Activated naive CD4-positive, alpha-beta T cell treated with anti-CD3 and anti-CD28 coated beads, Interleukin-2, amount 50 U/mL, for 72 hours (primary cell): Measurements from ENCODE around the gene MPRIP. TPM values are rescaled to one million over a fixed set of nuclear protein-coding genes. Genes with fewer than 3 reads are reported as not detected.

Experiments
- ATAC-seq, 2 donors: fragments of 150-1000 bp; cut with Tn5 transposase; 2 replicates each; pipeline ENCODE4 v1.10.0; 2021; ENCODE audit warnings: mild to moderate bottlenecking in 2 of 2, moderate library complexity in 2 of 2
- DNase-seq, 2 donors: peaks; one replicate each; pipeline ENCODE4 v3.0.0; 2021 to 2022; ENCODE audit warnings: low spot score in 2 of 2
- H3K27ac Mint-ChIP-seq, 2 donors: one replicate each; pipeline ENCODE4 v1.8.0; 2022; ENCODE audit warnings: mild to moderate bottlenecking in 2 of 2, mixed read lengths in 2 of 2
- H3K36me3 Mint-ChIP-seq, 2 donors: one replicate each; pipeline ENCODE4 v1.8.0; 2022; ENCODE audit warnings: mixed read lengths in 2 of 2
- H3K9me3 Mint-ChIP-seq, 2 donors: one replicate each; pipeline ENCODE4 v1.8.0; 2022; ENCODE audit warnings: mixed read lengths in 2 of 2
- total RNA-seq, 2 donors: library from RNA; stranded (reverse); gene quantifications; one replicate each; pipeline ENCODE4 v1.2.3, GENCODE V29; 2022

MPRIP gene
- total RNA-seq, 2 donors from 2014 or later = 67.4 to 134 TPM

DNA sequence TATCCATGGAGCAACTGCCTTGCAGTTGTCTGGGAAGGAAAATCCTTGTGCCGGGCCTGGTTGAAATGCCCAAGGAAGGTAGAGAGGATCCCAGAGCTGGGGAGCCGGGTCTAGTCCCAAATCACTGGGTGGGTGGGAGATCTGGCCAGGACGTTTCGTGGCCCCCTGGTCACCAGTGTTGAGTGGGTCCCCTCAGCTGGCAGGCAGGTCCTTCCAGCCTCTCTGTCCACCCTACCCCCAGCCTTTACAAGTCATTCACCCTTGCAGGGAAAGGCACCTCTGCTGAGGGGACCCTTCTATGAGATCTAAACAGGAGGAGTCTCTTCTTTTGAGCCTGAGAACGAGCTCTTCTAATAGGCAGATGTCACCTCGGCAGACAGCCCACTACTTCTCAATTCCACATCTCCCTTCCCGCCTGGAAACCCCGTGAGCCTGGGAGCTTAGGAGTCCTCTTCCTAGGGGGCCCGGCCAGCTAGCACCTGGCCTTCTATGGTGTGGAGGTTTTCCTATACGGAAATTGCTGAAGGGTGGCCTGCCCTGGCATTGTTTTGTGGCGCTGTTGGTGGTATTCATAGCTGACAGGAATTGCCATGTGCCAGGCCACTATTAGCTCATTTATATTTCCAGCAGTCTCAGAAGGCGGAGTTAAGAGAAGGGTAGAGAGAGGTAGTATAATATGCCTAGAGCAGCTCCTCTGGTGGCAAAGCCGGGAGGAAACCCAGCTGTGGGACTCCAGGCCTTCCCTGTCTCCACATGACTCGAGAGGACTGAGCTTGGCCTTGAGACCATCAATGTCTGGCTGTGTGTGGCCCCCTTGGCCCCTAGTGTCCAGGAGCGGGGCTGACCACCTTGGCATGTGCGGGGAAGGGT is 13.3 kb downstream of the MPRIP start:
- ATAC-seq (no peak), DNase-seq (no peak)
- H3K9me3 Mint-ChIP-seq = no peaks in the 10 kb centered on the region
- H3K27ac Mint-ChIP-seq = no peak overlapping the region
- H3K36me3 Mint-ChIP-seq = no peaks in the 10 kb centered on the region

DNA sequence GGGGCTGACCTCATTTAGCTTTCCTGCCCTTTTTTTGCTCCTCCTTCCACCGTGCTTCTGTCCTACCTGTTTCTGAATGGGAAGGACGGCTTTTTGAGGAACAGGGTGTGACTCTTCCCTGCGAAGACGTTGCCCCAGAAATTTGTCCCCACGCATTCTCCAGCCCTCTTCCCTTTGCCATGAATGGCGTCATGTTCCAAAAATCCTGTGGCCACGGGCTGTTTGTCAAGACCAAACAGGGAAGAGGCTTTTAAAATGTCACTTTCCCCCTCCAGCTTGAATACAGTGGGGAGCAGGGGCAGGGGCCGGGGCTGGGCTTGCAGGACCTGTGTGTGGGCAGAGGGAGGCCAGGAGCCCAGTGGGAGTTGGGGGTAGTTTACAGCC is 13.9 kb downstream of the MPRIP start:
- Mint-ChIP-seq H3K9me3 (no peaks in the 10 kb centered on the region), H3K27ac (no peak overlapping the region), H3K36me3 (no peaks in the 10 kb centered on the region)
- no peak for DNase-seq
- ATAC-seq = no peak

DNA sequence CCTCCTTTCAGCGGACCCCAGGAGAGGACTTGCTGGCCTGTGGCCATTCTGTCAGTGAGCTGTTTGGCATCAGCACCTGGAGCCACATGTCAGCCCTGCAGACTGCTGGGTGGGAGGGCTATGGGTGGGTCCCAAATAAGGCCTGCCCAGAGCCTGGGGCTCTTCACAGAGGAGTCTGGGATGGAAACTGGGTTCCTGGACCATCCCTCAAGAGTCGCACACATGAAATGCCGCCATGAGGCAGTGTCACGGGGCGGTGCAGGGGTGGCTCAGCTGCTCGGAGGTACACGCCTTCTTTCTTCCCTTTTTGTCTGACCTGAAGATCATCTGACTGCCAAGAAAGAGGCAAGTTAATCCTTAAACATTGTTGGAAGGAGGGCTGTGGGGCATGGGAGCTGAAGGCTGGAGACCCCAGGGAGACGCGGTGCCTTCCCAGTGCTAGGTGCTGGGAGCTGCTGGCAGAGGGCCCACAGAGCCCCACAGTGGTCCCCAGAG is 14.8 kb downstream of the MPRIP start:
- no peak for ATAC-seq
- no peak for DNase-seq
- H3K36me3 Mint-ChIP-seq = no peaks in the 10 kb centered on the region
- H3K27ac Mint-ChIP-seq = no peak overlapping the region
- no peaks in the 10 kb centered on the region for H3K9me3 Mint-ChIP-seq

DNA sequence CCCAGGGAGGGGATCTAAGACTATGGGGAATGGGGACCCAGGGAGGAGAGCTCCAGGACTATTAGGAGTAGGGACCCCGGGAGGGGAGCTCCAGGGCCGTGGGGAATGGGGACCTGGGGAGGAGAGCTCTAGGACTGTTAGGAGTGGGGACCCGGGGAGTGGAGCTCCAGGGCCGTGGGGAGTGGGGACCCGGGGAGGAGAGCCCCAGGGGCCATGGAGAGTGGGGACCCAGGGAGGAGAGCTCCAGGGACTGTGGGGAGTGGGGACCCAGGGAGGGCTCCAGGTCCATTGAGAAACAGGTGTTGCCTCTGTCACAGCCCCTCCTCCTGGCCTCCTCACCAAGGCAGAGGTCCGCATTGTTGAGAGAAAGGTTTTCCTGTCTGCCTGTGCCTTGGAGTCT is 16.0 kb downstream of the MPRIP start:
- Mint-ChIP-seq H3K27ac (no peak overlapping the region), H3K36me3 (no peaks in the 10 kb centered on the region), H3K9me3 (no peaks in the 10 kb centered on the region)
- DNase-seq (no peak), ATAC-seq (no peak)

DNA sequence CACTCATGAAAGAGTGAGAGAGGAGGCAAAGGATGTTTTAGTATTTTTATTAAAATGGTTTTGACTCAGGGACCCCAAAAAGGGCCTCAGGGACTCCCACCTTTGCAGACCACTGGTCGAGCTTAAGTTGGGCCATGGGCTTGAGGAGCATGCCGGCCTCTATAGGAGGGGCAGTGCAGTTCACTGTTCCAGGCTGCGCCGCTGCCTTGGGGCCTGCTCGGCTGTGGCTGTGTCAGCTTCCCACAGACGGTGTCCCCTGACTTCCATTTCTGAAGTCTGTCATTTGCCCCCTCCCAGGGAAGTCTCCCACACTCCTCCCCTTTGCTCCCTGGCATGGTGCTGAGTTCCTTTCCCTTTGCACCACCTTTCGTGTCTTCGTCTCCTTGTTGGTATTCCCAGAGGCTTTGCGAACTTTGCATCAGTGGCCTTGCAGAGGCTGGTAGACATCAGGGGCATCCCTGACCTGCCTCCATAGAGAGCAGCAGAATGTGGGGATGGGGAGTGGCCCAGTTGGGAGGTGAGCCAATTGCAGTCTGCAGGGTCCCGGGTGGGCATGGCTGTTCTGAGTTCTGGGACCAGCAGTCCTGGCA is 17.1 kb downstream of the MPRIP start:
- ATAC-seq (no peak), DNase-seq (no peak)
- Mint-ChIP-seq H3K36me3 (no peaks in the 10 kb centered on the region), H3K9me3 (no peaks in the 10 kb centered on the region), H3K27ac (no peak overlapping the region)

DNA sequence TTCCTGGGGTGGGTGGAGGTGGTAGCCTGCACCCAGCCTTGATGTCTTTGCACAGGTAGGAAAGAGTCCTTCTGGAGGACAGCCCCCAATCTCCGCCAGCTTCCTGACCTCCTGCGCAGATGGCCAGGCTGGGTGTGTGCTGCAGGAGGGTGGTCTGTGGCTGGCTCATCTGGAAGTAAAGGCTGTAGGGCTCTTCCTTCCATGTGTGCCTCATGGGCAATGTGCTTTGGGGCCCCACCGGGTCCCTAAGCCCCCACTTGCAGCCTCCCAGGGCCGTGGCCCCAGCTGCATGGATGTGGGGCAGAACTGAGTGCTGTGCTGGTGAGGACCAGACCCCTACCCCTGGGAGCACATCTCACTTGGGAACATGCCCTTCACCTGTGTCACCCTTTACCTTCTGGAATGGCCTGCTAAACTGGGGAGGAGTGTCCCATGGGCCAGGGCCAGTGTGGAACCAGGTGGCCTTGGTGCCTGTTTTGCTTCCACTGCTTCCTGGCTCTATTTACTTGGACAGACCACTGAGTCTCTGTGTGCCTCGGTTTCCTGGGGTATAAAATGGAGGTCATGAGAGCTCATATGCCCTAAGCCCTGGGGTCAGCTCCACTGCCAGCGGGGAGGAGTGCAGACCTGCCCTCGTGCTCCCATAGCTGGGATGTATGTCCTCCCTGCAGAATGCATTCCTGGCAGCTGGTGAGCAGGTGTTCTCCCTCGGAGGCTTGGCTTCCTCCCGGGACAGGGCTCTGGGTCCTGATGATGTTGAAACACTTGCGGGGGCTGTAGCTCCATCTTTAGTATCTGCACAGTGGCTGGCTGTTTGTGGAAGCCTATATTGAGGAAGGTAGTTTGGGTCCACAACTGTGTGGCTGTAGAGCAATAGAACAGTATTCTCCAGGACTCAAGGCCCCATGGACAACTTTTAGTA is 18.0 kb downstream of the MPRIP start:
- no peak for ATAC-seq
- peak overlapping the region in 1 of 2 donors; percentile 68 for H3K27ac Mint-ChIP-seq
- DNase-seq = peak in 1 of 2 donors; percentile 39
- H3K9me3 Mint-ChIP-seq = no peaks in the 10 kb centered on the region
- H3K36me3 Mint-ChIP-seq = no peaks in the 10 kb centered on the region

DNA sequence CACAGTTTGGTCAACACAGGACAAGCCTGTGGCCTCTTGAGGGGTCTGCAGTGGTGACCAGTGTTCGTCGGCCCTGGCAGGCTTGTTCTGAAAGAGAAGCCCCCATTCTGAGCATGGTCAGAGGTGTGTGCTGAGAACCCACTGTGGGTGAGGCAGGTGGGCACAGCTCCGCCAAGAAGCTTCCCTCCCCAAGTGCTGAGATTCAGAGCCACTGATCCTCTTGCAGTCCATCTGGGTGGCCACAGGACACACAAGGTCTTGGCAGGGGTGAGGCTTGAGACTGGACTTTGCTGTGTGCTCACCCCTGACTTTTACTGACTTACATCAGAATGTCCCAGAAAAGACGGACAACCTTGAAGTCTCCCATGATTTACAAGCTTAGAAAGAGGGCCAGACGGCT is 18.7 kb downstream of the MPRIP start:
- no peak for ATAC-seq
- no peaks in the 10 kb centered on the region for H3K36me3 Mint-ChIP-seq

DNA sequence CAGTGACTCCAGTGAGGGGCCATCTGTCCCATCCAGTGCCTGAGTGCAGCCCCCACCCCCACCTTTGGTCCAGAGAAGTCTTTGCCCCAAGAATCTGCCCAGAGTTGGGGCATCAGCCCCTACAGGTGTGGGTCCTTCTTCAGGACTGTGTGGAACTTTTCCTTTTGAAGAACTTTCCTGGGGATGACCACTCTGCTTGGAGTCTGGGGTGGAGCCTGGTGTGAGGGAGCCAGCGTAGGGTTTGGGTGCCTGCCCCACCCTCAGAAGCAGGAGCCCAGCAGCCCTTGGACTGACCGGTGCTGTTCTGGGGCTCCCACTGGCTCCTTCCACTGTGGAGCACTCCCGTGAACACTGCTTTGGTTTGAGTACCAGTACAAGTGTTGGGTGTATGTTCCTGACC is 19.3 kb downstream of the MPRIP start:
- no peaks in the 10 kb centered on the region for H3K36me3 Mint-ChIP-seq
- ATAC-seq (no peak), DNase-seq (no peak)
- no peaks in the 10 kb centered on the region for H3K9me3 Mint-ChIP-seq
- no peak overlapping the region for H3K27ac Mint-ChIP-seq

More for the DNA sequence above, 18.7 kb downstream of the MPRIP start:
- H3K27ac Mint-ChIP-seq = no peak overlapping the region
- H3K9me3 Mint-ChIP-seq = no peaks in the 10 kb centered on the region
- DNase-seq = no peak

DNA sequence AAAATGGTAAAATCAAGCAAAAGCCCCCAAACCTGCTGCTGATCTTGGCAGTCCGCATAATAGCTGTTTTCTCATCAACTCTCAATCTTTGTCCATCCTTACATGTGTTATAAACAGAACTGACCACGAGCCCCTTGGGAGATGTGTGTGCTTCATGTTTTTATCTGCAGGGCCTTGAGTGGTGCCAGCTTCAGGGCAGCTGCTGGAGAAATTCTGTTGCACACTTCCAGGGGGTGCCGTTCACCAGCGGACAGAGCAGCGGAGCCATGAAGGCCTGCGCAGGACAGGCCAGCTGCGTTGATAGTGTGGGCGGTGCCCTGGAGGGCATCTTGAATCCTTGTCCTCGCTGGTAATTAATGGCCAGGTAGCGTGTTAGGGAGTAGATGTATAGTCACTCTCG is 20.1 kb downstream of the MPRIP start:
- Mint-ChIP-seq H3K27ac (no peak overlapping the region), H3K36me3 (no peaks in the 10 kb centered on the region), H3K9me3 (no peaks in the 10 kb centered on the region)
- ATAC-seq = no peak
- no peak for DNase-seq

DNA sequence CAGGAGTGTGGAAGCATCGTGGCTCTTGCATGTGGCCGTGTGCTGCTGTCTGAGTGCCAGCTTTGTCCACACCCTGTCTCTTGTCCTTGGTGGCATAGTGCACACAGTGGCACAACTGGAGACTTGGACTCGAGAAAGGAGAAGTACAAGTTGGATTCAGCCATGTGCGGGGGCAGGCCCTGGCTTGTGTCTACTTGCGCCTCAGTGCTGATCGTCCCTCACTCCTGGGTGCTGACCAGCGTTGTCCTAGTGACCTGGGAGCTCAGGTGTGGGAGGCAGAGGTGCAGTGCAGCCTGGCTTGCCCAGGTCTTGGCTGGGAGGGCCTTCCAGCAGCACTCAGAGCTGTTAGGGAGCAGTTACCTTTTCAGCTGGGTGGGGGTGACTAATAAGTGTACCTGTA is 20.6 kb downstream of the MPRIP start:
- Mint-ChIP-seq H3K36me3 (no peaks in the 10 kb centered on the region), H3K9me3 (no peaks in the 10 kb centered on the region), H3K27ac (peak overlapping the region in 1 of 2 donors; percentile 52)
- DNase-seq = no peak
- no peak for ATAC-seq

DNA sequence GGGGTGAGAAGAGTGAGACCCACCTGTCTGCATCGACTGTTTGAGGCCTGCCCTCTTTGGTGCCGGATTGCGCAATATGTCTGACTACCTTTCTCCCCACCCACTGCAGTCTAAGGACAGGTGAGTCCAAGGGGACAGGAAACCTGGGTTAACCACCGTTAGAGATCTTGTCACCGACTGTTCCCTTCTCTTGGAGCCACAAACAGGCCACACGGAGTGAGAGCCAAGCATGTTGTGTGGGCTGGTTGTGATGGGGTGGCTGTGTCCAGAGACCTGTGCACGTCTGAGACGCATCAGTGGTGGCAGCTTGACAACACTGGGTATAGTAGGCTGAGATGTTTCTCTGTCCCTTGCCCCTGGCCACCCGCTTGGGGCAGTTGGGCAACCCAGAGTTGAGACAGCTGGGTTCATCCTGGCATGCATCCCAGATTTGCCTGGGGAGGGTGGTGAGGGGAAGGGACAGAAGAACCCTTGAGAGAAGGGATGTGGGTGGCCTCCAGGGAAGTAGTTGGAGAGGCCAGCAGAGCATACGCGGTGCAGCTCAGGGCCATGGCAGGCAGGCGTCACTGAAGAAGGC is 21.4 kb downstream of the MPRIP start:
- DNase-seq (peak in 1 of 2 donors; percentile 30), ATAC-seq (peak in 1 of 2 donors; percentile 13)
- peak overlapping the region in 1 of 2 donors; percentile 5 for H3K27ac Mint-ChIP-seq
- H3K9me3 Mint-ChIP-seq = no peaks in the 10 kb centered on the region
- H3K36me3 Mint-ChIP-seq = no peaks in the 10 kb centered on the region

DNA sequence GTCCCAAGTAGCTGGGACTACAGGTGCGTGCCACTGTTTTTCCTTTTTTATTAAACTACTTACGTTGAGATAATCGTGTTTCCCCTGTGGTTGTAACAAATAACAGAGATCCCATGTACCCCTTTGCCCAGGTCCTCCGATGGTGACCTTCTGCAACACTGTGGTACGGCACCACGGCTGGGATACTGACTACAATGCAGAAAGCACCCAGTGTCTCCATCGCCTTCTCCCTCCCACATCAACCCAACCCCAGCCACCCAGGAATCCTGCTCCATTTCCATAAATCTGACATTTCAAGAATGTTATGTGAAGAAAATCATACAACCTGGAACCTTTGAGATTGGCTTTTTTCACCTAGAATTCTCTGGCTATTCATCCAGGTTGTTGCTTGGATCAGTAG is 22.1 kb downstream of the MPRIP start:
- no peak overlapping the region for H3K27ac Mint-ChIP-seq
- ATAC-seq (no peak), DNase-seq (no peak)
- H3K36me3 Mint-ChIP-seq = peaks cover 0 to 4% of the 10 kb centered on the region in 2 donors
- H3K9me3 Mint-ChIP-seq = no peaks in the 10 kb centered on the region

DNA sequence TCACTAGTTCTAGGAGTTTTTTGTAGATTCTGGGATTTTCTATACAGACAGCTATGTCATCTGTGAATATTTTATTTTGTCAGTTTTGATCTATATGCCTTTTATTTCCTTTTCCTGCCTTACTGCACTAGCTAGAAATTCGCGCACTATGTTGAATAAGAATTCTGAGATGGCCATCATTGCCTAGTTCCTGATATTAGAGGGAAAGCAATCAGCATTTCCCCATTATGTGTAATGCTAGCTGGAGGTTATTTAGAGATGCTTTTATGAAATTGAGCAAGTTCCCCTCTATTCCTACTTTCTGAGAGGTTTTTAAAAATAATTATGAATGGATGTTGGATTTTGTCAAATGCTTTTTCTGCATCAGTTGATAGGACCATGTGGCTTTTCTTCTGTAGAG is 23.8 kb downstream of the MPRIP start:
- peaks cover 11 to 16% of the 10 kb centered on the region in 2 donors for H3K36me3 Mint-ChIP-seq
- no peak for DNase-seq
- H3K27ac Mint-ChIP-seq = no peak overlapping the region
- H3K9me3 Mint-ChIP-seq = peaks cover 0 to 9% of the 10 kb centered on the region in 2 donors
- ATAC-seq = no peak

DNA sequence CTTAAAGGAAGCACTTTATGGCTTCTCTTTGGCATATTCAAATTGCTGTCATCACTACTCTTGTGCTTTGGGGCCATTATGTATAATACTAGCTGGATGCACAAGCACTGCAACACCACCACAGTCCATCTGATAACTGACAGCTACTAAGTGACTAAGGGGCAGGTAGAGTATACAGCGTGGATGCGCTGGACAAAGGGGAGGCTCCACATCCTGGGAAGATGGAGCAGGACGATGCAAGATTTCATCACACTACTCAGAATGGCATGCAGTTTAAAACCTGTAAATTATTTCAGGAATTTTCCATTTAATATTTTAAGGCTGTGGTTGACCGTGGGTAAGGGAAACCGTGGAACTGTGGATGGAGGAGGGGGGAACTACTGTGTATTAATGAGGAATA is 25.0 kb downstream of the MPRIP start:
- Mint-ChIP-seq H3K9me3 (peaks cover 0 to 9% of the 10 kb centered on the region in 2 donors), H3K36me3 (peaks cover 11 to 16% of the 10 kb centered on the region in 2 donors), H3K27ac (peak overlapping the region in 1 of 2 donors; percentile 52)
- ATAC-seq = no peak
- DNase-seq = no peak

DNA sequence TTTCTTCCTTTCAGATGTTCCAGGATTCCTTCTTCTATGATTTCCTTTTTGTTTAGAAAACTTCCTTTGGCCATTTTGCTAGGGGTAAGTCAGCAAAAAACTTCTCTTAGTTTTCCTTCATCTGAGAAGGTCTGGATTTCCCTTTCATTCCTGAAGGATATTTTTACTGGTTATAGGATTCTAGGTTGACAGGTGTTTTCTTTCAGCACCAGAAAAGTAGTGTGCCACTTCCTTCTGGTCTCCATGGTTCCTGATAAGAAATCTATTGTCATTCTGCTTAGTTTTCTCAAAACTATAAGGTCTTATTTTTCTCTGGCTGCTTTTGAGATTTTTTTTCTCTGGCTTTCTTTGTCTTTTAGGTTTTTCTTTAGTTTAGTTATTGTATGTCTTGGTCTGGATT is 27.6 kb downstream of the MPRIP start:
- no peak for DNase-seq
- H3K27ac Mint-ChIP-seq = no peak overlapping the region
- peaks cover 0 to 9% of the 10 kb centered on the region in 2 donors for H3K9me3 Mint-ChIP-seq
- peaks cover 11 to 16% of the 10 kb centered on the region in 2 donors for H3K36me3 Mint-ChIP-seq
- no peak for ATAC-seq

DNA sequence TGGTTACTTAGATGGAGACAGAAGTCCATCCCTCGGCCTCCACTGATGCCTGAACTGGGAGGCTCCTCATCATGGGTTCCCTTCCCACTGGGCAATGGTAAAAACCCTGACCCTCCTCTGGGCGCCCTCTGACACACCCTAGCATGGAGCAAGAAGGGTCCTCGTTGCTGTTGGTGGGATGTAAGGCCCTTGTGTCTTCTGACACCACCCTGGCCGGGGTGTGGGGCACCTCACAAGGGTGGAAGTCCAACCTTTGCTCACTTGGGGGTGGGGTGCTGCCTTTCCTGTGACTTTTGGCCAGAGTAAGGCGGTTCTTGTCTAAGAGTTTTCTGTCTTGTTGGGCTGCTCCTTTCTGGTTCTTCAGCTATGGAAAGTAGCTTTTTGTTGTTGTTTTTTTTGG is 28.7 kb downstream of the MPRIP start:
- Mint-ChIP-seq H3K27ac (peak overlapping the region in 1 of 2 donors; percentile 2), H3K36me3 (peaks cover 11 to 16% of the 10 kb centered on the region in 2 donors), H3K9me3 (peaks cover 0 to 9% of the 10 kb centered on the region in 2 donors)
- ATAC-seq = no peak
- DNase-seq = peak in 1 of 2 donors; percentile 25
